HG03025 (cell line): Measurements from ENCODE around the gene ADCY5.

Experiments used
- ATAC-seq: cut with Tn5 transposase; IDR thresholded peaks from one replicate; pipeline ENCODE4 v1.9.1; 2021; ENCODE audit warnings: mild to moderate bottlenecking, moderate library complexity; ENCODE audit not compliant: unreplicated experiment, low FRiP score

ADCY5 gene

GRCh38 chr3:123331006-123331405, 117.9 kb downstream of the ADCY5 start:
- ATAC-seq: no peak

DNA sequence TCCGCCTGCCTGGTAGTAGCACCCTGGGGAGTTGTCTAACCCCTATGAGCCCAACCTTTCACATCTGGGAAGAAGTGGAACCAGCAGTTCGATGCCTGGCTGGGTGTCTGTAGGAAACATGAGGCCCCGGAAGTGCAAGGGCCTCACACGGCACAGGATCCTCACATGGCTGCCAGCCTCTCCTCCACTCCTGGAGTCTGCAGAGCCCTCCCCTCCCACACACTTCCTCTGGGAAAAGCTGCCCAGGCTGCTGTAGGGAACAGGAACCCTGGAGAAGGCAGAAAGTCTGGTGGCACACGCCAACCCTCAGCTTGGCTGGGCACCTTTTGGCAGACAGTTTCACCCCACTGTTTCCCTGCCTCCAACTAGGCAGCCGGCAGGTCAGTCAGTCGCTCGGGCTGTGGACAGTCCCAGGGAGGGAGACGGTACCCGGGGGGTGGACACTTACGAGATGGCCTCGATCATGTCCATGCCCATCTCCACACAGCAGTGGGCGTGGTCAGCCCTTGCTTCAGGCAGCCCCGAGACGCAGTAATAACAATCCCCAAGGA, 118.4 kb downstream of the ADCY5 start:
- no peak for ATAC-seq

DNA sequence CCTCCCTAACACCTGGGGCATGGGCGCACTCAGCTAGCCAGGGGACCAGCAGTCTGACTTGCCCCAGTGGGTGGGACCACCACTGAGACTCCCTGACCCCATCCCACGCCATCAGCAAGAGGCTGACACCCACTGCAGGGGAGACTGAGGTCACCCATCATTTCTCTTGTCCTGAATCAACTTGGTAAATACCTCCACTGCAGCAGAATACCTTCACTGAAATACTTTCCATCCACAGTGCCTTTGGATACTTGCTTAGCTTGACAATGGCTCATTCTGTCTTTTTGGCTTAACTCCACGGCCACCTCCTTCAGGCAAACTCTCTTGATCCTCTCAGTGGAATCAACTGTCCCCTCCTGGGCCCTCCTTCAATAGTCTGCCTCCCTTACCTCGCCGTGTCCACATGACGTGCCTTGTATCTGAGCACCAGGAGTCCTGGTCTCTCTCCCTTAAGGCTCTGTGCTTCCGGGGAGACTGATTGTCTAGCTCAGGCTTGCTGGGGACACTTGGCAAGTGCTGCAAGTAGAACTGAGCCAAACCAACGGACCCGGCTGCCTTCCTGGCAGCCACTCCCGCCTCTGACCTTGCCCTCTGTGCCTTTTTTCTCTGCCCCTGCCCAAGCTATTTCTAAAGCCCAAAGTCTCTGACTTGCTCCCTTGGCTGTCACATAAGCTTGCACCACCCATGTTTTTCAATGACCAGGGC, 119.1 kb downstream of the ADCY5 start:
- no peak for ATAC-seq

DNA sequence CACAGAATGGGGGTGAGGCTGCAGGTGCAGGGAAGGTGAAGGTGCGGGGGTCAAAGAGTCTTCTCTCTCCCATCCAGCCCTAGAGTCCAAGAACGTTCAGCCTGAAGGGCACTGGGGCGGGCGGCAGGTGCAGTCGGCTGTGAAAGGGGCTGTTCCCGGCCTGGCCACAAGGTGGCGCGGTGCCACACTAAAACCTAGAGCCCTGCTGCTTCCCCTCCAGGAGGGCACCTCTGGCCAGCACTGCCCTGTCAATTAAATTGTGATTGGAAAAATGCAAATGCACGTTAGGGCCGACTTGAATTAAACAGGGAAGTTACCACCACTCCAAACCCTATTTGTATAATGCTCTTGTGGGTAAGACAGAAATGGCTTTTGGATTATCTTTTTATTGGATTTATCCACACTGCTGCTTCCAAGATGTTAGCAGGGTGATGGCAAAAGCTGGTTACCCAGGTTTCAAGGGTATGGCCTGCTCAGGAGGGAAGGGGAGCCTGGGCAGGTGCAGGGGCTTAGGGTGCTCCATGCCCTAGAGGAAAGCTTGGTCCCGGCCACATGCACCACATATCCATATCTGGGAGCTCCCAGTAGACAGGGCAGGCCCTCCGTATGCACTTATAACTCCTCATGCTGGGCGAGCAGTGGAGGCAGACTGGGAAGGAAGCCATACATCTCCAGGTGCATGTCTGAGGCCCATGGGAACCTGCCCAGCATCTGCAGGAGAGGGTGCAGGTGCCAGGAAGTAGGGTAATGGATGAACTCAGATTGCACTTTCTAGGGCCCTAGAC, 119.8 kb downstream of the ADCY5 start:
- ATAC-seq: no peak

DNA sequence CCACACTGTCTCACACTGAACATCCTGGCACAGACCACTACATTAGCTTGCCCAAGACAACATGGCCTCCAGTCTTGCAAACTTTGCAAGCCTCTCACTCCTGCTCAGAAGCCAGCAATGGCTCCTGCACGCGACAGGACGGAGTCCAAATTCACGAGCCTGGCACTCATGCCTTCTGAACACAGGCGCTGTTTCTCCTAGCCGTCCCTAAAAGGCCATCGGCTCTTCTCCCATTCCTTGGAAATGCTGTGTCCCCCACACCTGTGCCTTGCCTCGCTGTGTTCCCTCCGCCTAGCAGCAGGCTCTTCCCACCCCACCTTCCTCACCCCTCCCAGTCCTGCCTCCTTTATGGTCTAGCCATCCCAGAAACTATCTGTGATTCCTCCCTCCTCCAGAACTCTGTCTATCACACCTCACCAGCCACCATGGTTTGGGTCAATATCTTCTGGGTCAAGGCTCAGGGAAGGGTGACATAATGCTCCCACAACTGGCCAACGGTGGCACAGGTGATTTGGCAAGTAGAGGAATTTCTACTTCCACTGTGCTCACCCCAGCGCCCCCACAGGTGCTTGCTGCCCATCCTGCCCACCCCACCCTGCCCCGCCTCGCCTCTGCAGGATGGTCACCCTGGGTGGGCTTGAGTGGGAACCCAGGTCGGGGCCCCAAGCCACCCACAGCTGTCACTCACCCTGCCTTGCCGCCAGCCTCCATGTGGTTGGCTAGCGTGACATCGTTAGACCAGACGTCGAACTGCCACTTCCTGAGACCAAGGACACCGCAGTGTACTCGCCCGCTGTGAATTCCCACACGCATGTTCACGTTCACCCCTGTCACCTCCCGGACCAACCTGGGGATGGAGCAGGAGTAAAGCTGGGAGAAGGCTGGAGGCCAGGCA, 120.7 kb downstream of the ADCY5 start:
- no peak for ATAC-seq

DNA sequence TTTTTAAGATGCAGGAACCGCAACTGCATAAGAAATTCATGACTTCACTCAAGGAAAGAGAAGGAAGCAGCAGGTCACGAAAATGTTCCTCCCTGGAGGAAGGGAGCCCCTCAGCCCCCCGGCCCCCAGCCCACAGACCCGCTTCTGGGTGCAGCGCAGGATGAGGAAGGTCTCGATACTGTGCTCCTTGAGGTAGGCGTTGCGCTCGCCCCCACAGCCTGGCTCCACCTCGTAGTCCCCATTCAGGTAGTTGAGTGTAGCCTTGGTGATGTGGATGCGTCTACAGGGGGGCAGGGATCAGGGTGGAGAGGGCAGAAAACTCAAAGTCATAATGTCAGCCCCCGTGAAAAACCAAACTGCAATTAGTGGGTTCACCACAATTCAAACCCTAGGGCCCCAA, 121.4 kb downstream of the ADCY5 start:
- ATAC-seq: no peak

- ATAC-seq: no peak
Observed at GRCh38 chr3:123326531-123326930, 122.4 kb downstream of the ADCY5 start.

DNA sequence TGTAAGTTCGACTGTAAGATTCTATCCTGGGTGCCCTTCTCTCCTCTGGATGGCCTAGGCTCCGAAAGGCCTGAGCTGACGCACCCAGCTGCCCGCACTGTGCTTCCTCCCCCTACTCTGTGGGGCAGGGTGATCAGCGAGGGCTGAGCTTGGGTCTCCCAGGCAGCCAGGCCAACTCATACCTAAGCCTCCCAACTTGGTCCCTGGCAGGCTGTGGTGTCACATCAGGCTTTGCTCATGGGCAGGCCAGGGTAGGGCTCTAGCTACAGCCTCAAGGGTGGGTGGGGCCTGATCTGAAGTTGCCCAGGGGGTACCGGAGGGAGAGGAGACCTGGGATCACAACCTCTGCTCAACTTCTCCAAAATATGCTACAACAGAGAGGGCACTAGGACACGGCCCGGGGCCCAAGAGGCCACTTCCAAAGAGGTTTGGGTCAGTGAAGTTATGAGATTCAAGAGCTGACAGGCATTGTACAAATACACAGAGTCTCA, 123.1 kb downstream of the ADCY5 start:
- no peak for ATAC-seq

DNA sequence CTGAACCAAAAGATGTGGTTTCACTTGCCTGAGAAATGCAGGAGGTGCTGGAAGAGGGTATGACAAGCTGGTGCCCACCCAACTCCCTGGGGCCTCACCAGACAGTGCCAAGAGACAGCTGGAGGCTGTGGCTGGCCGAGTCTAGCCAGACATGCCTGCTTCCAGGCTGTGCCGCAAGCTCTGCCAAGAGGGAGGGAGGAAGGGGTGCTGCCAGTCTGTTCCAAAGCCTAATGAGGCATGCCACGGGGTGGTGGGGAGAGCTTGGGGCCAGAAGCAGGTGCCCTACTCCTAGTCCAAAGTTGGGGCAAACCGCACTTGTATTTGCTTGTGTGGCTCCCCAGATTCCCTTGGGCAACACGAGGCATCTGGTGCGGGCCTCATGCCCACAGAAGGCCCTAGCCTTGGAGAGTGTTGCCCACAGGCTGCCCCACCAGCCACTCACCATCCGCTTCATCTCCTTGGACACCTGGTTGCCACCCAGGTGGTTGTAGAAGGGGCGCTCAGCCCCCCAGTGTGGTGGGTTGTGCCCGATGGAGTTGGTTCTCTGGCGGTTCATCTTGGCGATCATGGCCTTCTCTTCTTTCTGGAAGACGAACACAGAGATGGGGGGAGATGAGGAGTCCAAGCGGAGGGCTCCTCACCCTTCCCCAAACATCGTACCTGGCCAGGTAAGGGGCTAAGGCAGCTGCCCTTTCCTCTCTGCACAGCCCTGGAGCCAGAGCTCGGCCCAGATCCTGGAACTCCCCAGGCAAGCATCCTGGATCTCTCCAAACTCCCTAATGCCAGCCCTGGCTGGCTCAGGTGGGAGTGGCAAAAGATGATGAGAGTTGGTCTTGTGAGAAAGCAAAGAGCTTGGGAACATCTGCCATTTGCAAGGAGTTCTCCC, 123.8 kb downstream of the ADCY5 start:
- ATAC-seq: no peak

GRCh38 chr3:123323781-123324180, 125.1 kb downstream of the ADCY5 start:
- ATAC-seq: no peak

- no peak for ATAC-seq
Observed at GRCh38 chr3:123322866-123323265, 126.0 kb downstream of the ADCY5 start.

DNA sequence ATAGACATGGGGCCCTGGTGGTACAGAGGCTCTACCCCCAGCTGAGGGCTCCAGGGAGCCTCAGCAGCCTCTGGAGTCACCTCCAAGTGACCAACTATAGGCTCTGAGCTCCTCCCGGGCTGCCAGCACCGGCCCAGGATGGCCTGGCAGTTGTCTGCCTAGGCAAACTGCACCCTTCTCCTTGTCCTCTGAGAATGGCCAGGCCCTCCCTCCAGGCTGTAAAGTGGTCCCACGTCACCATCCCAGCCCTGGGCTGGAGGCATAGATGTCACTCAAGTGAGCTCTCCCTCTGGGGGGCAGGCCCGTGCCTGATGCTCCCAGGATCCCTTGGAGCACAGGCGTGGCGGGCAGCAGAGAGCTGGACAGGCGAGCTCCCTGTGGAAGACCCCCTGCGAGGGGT, 127.1 kb downstream of the ADCY5 start:
- ATAC-seq: no peak

DNA sequence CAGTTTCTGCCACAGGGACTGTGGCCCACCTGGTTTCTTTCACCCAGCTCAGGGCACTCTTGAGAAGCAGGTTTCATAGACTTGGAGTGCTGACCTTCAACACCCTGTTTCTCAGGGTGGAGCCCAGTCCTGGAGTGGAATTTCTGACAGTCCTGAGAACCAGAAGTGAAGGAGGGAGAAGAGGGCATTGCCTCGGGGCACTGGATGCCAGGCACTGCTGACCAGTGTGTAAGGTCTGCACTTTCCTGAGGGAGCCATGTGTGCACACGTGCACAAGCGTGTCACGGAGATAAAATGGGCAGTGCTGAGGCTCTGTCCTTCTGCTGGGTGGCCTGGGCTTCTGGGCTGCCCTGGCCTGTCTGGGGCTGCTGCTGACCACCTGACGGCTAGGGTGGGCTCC, 128.7 kb downstream of the ADCY5 start:
- no peak for ATAC-seq

- ATAC-seq: no peak
Observed at GRCh38 chr3:123319760-123320159, 129.1 kb downstream of the ADCY5 start.

GRCh38 chr3:123318374-123318773, 130.5 kb downstream of the ADCY5 start:
- ATAC-seq: no peak

DNA sequence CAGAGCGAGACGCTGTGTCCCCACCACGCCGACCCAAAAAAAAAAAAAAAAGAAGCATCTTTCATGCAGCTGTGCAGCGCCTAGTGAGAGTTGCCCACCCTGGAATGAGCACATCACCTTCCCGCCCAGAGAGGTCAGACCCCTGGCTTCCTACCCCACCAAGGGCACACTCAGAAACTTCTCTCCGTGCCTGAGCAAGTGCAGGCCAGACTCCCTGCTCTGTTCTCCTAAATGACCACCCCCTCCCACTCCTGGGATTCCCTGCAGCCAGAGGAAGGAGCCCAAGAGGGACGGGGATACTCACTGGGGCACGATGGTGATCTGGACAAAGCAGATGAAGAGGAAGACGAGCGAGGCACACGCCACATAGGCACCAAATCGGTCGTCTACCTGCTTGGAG, 131.2 kb downstream of the ADCY5 start:
- ATAC-seq: no peak

DNA sequence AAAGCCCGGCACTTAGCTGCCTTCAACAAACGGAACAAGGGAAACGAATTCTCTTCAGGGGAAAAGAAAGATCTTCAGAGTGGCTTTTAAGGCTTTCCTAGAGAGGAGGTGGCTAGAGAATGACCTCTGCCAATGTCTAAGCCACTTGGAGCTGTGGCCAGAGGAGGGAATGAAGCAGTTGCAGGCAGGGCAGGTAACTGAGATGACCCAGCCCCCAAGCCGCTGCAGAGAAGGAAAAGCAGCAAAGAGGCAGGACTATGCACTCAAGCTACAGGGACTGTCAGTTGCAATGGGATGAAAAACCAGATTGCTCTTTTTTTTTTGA, 133.7 kb downstream of the ADCY5 start:
- no peak for ATAC-seq

DNA sequence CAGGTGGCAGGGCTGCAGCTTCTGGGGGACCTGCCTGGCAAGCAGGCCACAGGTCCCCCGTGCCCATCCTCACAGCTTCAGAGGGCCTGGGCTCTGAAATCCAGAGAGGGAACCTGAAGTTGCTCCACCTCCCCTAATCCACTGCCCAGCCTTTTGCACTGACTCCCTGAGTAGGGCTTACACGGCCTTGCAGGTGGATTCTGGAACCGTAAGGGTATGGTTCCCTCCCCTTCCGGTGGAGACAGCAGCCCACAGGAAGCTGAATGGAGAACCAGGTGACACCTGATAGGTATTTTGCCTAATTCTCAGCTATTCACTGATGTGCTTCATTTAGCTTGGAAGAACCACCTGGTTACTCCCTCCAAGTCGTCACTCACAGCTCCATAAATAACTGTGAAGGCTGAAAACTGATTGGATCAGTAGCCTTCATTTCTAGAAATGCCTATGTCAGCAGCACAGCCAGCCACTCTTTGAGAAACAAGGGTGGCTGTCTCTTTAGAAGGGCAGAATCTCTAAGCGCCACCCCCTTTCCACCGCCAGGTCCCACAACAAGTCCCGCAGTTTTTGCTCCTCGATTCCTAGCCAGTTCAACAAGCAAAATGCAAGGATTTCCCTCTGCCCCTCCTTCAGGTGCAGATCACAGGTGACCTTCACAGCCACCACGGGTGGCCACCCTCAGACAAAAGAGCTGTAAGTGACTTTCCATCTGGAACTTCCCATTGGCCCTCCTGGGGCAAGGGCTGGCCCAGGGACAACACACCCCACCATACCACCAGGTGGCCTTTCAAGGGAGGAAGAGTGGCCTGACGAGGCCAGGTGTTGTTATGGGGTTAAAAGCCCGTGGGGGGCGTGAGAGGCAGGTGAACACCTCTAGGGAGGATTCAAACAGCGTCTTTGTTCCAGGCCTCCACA, 134.3 kb downstream of the ADCY5 start:
- no peak for ATAC-seq

DNA sequence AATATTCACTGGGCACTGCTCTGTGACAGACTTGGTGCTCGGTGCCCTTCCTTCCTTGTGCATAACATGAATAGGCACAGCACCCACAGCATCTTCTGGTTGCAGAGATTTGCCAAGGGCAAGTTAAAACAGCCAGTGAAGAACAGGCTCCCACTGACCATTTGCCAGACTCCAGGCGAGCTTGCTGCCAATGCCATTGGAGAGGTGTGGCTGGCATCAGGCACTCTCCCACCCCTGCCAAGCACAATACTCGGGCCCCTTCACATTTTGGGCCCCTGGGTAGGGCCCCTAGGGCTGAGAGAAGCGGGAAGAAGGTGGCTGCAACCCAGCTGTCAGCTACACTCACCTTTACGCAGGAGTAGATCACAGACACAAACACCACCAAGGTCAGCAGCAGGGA, 135.0 kb downstream of the ADCY5 start:
- no peak for ATAC-seq
